HG02973 (cell line): Measurements from ENCODE around the gene DVL1.
A peak's percentile ranks its signal among the peaks of the same experiment; 100 is the strongest.
"Not testable (repeated sequence)": the region's sequence is repeated elsewhere in the genome, so short reads cannot be mapped to it uniquely, and the experiment has no call there.

Experiments
- ATAC-seq: cut with Tn5 transposase; IDR thresholded peaks from one replicate; pipeline ENCODE4 v1.9.1; 2021; ENCODE audit warnings: moderate library complexity; ENCODE audit not compliant: unreplicated experiment

Gene DVL1

GRCh38 chr1:1349256-1350012 is at the start of gene DVL1:
Gene DVL1 (minus strand): TSS chr1:1349418. CDS start chr1:1349065, 353 bp downstream.
- peak; percentile 49 for ATAC-seq

- ATAC-seq: peak; percentile 10
Measured at GRCh38 chr1:1398677-1399186, 49.5 kb upstream of the DVL1 start.

- no peak for ATAC-seq
Measured at GRCh38 chr1:1397839-1398523, 48.8 kb upstream of the DVL1 start.

GRCh38 chr1:1395166-1395565 is 45.9 kb upstream of the DVL1 start:
- no peak for ATAC-seq

GRCh38 chr1:1394116-1394515 is 44.9 kb upstream of the DVL1 start:
- no peak for ATAC-seq

- no peak for ATAC-seq
Measured at GRCh38 chr1:1393428-1393827, 44.2 kb upstream of the DVL1 start.

GRCh38 chr1:1393014-1393413 is 43.8 kb upstream of the DVL1 start:
- ATAC-seq: no peak

GRCh38 chr1:1391225-1391624 is 42.0 kb upstream of the DVL1 start:
- no peak for ATAC-seq

- no peak for ATAC-seq
Measured at GRCh38 chr1:1390675-1391074, 41.5 kb upstream of the DVL1 start.

- no peak for ATAC-seq
Measured at GRCh38 chr1:1388078-1388472, 38.9 kb upstream of the DVL1 start.

- ATAC-seq: no peak
Measured at GRCh38 chr1:1387098-1388077, 38.2 kb upstream of the DVL1 start.

GRCh38 chr1:1385931-1386330 is 36.7 kb upstream of the DVL1 start:
- ATAC-seq: no peak

GRCh38 chr1:1385339-1385738 is 36.1 kb upstream of the DVL1 start:
- not testable (repeated sequence) for ATAC-seq

GRCh38 chr1:1381294-1381693 is 32.1 kb upstream of the DVL1 start:
- ATAC-seq: no peak

GRCh38 chr1:1380860-1381259 is 31.6 kb upstream of the DVL1 start:
- ATAC-seq: no peak

GRCh38 chr1:1377540-1378205 is 28.5 kb upstream of the DVL1 start:
- no peak for ATAC-seq

- ATAC-seq: no peak
Measured at GRCh38 chr1:1376551-1377226, 27.5 kb upstream of the DVL1 start.

GRCh38 chr1:1374929-1375662 is 25.9 kb upstream of the DVL1 start, which contains the start of gene AURKAIP1:
Gene AURKAIP1 (minus strand): TSS chr1:1375207. CDS start chr1:1374756, 451 bp downstream.
- ATAC-seq: peak; percentile 78

- ATAC-seq: no peak
Measured at GRCh38 chr1:1374589-1374928, 25.3 kb upstream of the DVL1 start.
